B cell (primary cell): ENCODE measurements around the gene PACSIN2.

Source experiments
- EZH2 ChIP-seq: IDR thresholded peaks from 2 replicates; pipeline ENCODE4 v1.6.1; 2012; ENCODE audit warnings: borderline replicate concordance, low read depth, mild to moderate bottlenecking, moderate library complexity, low read length; ENCODE audit not compliant: insufficient read depth, poor library complexity, severe bottlenecking
- TF ChIP-seq, protein P1 (sequence below): fragments of 200-600 bp; IDR thresholded peaks from one replicate; pipeline ENCODE4 v1.8.0; 2022; ENCODE audit warnings: antibody characterized with exemption, mild to moderate bottlenecking

DNA sequence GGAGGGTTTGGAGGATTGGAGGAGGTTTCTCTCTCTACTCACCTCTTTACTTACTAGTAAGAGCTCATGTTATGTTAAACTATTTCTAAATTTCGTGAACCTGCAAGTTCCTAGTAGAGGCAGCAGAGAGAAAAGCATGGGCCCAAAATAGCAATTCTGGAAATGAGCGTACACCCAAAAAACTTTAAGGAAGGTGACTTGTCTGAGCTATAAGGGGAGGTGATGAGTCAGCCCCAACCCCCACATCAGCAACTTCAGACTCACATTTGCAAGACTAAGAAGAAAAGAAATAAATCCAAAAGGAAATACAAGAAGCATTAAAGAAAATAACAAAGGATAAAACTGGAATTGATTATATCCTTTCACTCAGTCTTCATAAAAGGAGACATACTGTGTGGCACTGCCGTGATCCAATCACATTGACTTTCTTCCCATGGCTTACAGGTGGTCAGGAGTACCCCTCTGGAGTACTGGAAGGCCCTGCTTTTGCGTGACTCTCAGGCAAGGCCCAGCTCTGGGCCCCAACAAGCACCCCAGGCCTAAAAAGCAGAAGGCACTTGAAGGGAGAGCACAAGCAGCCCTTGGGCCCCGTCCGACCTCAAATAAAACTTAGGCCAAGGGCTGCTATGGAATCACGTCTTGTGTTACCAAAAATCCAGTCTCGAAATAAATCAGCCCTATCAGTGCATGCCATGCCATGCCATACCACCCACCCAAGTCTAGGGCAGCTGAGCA is 14.3 kb downstream of the PACSIN2 start:
- TF ChIP-seq, protein P1, sequence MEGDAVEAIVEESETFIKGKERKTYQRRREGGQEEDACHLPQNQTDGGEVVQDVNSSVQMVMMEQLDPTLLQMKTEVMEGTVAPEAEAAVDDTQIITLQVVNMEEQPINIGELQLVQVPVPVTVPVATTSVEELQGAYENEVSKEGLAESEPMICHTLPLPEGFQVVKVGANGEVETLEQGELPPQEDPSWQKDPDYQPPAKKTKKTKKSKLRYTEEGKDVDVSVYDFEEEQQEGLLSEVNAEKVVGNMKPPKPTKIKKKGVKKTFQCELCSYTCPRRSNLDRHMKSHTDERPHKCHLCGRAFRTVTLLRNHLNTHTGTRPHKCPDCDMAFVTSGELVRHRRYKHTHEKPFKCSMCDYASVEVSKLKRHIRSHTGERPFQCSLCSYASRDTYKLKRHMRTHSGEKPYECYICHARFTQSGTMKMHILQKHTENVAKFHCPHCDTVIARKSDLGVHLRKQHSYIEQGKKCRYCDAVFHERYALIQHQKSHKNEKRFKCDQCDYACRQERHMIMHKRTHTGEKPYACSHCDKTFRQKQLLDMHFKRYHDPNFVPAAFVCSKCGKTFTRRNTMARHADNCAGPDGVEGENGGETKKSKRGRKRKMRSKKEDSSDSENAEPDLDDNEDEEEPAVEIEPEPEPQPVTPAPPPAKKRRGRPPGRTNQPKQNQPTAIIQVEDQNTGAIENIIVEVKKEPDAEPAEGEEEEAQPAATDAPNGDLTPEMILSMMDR, result no peak
- TF ChIP-seq EZH2, result no peak
